ENCODE results near the gene SMU1.
A peak's percentile ranks its signal among the peaks of the same experiment; 100 is the strongest.

Gene SMU1

DNA sequence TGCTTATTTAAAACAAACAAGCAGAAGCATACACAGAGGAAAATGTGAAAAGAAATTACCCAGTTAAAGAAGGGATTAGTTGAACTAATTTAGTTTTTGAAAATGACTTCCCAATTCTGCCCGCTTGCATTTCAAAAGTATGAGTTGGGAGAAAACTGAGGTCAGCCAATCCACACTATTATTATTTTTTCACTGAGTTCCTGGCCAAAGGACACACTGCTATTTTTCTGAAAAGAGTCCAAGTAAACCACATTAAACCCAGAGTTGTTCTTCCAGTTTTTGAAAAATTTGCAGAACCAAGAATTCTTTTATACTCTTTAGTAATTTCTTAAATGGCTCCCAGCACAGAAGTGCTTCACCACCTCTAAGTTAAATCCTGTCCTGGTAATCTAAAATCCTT, 7.5 kb downstream of the SMU1 start:
- no peaks in the 10 kb centered on the region for H3K4me1 ChIP-seq (ENCODE audit: control insufficient read depth, insufficient read depth, low read length)
- no peak overlapping the region for H3K4me3 ChIP-seq (ENCODE audit: low read length)
- no peaks in the 10 kb centered on the region for H3K9me3 ChIP-seq (ENCODE audit: control insufficient read depth, low read length)
- H3K27me3 ChIP-seq (ENCODE audit: control insufficient read depth, insufficient read depth, low read length), result no peaks in the 10 kb centered on the region
- H3K9ac ChIP-seq (ENCODE audit: low read length), result no peak overlapping the region
- peaks cover 7% of the 10 kb centered on the region for H3K36me3 ChIP-seq (ENCODE audit: control insufficient read depth, insufficient read depth, low read length)

DNA sequence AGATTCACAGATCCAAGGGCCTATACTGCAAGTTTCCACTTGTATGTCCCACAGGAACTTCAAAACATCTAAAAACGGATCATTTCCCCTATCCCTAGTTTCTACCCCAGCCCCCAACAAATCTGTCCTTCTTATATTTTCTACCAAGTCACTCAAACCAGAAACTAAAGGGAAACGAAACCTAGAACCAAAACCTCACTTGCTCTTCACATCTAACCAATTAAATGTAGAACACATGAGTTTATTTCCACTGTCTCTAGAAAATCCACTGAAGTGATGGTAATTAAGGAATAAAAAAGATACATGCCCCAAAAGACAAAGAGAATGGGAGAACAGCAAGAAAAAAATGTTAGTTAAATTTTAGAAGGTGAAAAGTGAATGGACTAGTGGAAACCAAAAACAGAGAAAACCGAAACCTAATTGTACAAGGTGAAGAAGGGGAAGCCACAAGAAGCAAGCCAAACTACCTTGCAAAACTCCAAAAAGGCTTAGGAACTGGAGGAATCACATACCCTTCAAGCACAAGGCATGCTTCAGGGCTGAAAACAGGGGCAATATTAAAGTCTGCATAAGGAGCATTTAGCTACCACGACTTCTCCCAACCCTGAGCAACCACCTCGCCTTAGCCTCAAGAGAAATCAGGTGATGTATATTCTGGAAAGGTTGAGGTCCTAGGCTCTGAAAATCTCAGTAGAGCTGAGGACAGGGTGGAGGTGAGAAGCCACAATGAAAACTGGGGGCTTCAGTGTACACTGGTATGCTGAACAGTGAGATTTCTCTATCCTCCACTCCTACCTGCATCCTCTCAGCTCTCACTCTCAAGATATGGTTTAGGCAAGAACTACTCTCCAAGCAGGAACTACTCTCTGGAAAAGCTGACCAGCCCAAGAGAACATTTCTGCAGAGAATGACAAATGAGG, 11.1 kb downstream of the SMU1 start:
- Histone ChIP-seq H3K4me3 (ENCODE audit: low read length) (no peak overlapping the region), H3K27me3 (ENCODE audit: control insufficient read depth, insufficient read depth, low read length) (no peaks in the 10 kb centered on the region), H3K4me1 (ENCODE audit: control insufficient read depth, insufficient read depth, low read length) (no peaks in the 10 kb centered on the region), H3K9ac (ENCODE audit: low read length) (no peak overlapping the region), H3K9me3 (ENCODE audit: control insufficient read depth, low read length) (no peaks in the 10 kb centered on the region), H3K36me3 (ENCODE audit: control insufficient read depth, insufficient read depth, low read length) (peaks cover 14% of the 10 kb centered on the region)

DNA sequence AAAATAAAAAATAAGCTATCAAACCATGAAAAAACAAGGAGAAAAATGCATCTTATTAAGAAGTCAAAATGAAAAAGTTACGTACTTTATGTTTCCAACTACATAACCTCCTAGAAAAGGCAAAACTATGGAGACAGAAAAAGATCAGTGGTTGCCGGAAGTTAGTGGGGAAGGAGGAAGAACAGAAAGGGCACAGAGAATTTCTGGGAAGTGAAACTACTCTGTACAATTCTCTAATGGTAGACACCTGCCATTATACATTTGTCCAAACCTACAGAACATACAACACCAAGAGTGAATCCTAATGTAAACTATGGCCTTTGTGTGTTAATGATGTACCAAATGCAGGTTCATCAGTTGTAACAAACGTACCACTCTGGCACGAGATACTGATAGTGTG, 25.3 kb downstream of the SMU1 start:
- no peak overlapping the region for H3K9ac ChIP-seq (ENCODE audit: low read length)
- no peaks in the 10 kb centered on the region for H3K9me3 ChIP-seq (ENCODE audit: control insufficient read depth, low read length)
- H3K36me3 ChIP-seq (ENCODE audit: control insufficient read depth, insufficient read depth, low read length), result peaks cover 15% of the 10 kb centered on the region
- no peaks in the 10 kb centered on the region for H3K27me3 ChIP-seq (ENCODE audit: control insufficient read depth, insufficient read depth, low read length)
- H3K4me1 ChIP-seq (ENCODE audit: control insufficient read depth, insufficient read depth, low read length), result no peaks in the 10 kb centered on the region
- no peak overlapping the region for H3K4me3 ChIP-seq (ENCODE audit: low read length)

DNA sequence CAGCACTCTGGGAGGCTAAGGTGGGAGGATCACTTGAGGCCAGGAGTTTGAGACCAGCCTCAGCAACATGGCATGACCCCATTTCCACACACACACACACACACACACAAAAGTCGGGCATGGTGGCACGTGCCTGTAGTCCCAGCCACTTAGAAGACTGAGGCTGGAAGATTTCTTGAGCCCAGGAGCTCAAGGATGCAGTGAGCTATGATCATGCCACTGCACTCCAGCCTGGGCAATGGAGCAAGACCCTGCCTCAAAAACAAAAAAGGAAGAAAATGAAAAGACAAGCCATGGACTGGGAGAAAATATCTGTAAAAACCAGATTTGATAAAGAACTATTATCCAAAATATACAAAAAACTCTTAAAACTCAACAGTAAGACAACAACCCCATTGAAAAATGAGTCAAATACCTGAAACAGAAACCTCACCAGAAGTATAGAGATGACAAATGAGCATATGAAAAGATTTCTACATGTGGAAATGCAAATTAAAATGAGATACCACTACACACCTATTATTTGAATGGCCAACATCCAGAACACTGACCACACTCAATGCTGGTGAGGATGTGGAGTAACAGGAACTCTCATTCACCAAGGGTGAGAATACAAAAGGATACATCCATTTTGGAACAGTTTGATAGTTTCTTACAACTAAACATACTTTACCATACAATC, 26.7 kb downstream of the SMU1 start:
- Histone ChIP-seq H3K4me1 (ENCODE audit: control insufficient read depth, insufficient read depth, low read length) (no peaks in the 10 kb centered on the region), H3K4me3 (ENCODE audit: low read length) (no peak overlapping the region), H3K36me3 (ENCODE audit: control insufficient read depth, insufficient read depth, low read length) (peaks cover 6% of the 10 kb centered on the region), H3K9ac (ENCODE audit: low read length) (no peak overlapping the region), H3K27me3 (ENCODE audit: control insufficient read depth, insufficient read depth, low read length) (no peaks in the 10 kb centered on the region), H3K9me3 (ENCODE audit: control insufficient read depth, low read length) (no peaks in the 10 kb centered on the region)

DNA sequence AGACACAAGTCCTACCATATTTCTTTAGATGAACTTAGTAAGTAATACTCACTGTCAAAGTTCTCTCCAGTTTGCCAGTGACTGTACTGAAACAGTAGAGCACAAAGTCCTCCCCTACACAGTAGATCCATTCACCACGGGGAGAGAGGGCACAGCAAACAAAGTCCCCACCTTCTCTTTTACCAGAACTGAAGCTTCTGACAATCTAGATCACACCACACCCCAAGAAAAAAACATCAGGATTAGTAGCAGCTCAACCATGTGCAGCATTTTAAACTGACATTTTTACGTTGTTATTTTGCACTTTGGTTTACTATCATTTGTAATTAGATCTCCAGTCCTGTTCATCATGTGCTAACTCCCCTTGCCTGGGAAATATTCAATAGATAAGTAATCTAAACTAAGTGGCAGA, 28.4 kb downstream of the SMU1 start:
- Histone ChIP-seq H3K4me3 (ENCODE audit: low read length) (no peak overlapping the region), H3K9ac (ENCODE audit: low read length) (no peak overlapping the region), H3K36me3 (ENCODE audit: control insufficient read depth, insufficient read depth, low read length) (no peaks in the 10 kb centered on the region), H3K9me3 (ENCODE audit: control insufficient read depth, low read length) (no peaks in the 10 kb centered on the region), H3K27me3 (ENCODE audit: control insufficient read depth, insufficient read depth, low read length) (no peaks in the 10 kb centered on the region), H3K4me1 (ENCODE audit: control insufficient read depth, insufficient read depth, low read length) (no peaks in the 10 kb centered on the region)

DNA sequence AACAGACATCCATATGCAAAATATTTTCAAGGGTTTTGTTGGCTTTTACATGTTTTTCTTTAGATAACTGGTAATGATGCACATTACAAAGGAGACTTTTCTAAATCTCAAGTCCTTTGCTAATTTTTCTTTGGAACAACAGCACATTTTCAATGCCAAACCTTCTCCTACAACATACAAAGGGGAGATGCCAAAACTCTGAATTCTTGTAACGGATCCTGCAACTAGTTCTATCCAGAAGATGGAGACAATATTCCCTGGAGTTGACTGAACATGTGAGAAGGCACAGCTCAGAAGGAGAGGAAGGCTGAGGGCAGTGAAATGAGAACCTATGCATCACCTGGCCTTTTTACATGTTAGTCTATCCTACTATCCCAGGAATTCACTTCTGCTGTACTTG, 30.4 kb downstream of the SMU1 start:
- no peaks in the 10 kb centered on the region for H3K4me1 ChIP-seq (ENCODE audit: control insufficient read depth, insufficient read depth, low read length)
- H3K36me3 ChIP-seq (ENCODE audit: control insufficient read depth, insufficient read depth, low read length), result no peaks in the 10 kb centered on the region
- no peaks in the 10 kb centered on the region for H3K9me3 ChIP-seq (ENCODE audit: control insufficient read depth, low read length)
- no peak overlapping the region for H3K4me3 ChIP-seq (ENCODE audit: low read length)
- H3K27me3 ChIP-seq (ENCODE audit: control insufficient read depth, insufficient read depth, low read length), result no peaks in the 10 kb centered on the region
- no peak overlapping the region for H3K9ac ChIP-seq (ENCODE audit: low read length)

DNA sequence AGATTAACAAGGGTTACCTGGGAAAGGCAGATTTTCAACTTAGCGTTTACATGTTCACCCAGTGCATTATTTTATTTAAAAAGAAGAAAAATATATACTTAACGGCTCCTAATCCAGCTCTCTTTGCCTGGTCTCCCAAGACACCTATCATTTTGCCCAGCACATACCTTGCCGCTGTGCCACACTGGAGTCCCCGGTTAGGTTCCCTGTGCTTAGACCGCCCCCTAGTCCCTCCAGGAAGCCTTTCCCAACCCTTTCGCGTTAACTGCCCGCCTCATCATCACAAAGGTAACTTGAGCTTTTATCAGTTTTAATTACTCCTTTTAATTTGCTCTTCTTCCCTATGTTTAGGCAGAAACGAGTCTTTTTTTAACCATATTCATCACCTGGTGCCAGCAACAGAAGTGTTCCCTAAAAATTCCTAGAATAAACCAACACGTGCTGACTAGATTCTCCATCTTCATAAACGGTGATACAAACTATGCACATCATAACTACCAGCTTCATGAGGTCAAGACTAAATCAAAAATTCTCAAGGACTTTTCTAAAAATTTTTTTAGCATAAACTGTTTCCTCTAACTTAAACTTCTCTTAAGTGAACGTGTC, 31.7 kb downstream of the SMU1 start:
- Histone ChIP-seq H3K9ac (ENCODE audit: low read length) (peak overlapping the region; percentile 86), H3K4me3 (ENCODE audit: low read length) (peak overlapping the region; percentile 76), H3K4me1 (ENCODE audit: control insufficient read depth, insufficient read depth, low read length) (no peaks in the 10 kb centered on the region), H3K36me3 (ENCODE audit: control insufficient read depth, insufficient read depth, low read length) (no peaks in the 10 kb centered on the region), H3K9me3 (ENCODE audit: control insufficient read depth, low read length) (no peaks in the 10 kb centered on the region), H3K27me3 (ENCODE audit: control insufficient read depth, insufficient read depth, low read length) (no peaks in the 10 kb centered on the region)

DNA sequence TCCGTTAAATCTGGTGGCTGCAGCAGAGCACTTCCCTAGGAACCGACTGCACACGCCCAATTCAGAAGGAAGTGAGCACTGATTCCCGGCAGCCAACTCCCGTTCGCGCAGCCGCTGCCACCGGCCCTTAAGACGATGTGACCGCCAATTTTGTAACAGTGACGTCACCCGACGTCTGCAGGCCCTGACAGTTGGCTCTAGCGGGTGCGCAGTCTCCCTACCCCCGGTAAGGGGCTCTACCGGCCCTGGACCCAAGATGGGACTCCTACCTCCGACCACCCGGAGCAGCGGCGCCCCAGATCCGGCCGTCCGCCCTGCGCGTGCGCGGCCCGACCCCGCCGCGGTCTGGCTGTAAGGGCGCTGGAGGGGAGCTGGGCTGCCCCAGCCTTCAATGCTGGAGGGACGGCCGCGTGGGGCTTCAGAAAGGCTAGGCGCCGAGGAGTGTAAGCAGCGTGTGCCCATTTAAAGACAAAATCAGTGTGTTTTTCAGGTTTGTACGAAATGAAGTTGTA, 32.3 kb downstream of the SMU1 start:
- peak overlapping the region; percentile 86 for H3K9ac ChIP-seq (ENCODE audit: low read length)

DNA sequence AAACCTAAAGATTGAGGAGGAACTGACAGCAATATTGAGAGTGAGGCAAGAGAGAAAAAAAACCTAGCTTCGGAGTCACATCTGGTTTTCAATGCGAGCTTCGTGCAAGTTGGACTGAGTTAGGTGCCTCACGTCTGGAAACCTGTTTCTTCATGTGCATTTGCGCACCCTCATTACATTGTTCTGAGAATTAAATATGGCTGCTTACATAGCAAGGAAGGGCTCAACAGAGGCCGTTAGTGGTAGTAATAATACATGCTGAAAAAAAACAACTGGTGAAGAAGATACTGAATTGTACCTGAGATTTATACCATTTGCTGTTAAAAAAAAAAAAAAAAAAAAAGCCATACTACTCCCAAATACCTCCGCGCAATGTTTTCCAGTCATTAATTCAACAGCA, 32.8 kb downstream of the SMU1 start:
- H3K4me3 ChIP-seq (ENCODE audit: low read length), result no peak overlapping the region
- H3K9me3 ChIP-seq (ENCODE audit: control insufficient read depth, low read length), result no peaks in the 10 kb centered on the region
- H3K36me3 ChIP-seq (ENCODE audit: control insufficient read depth, insufficient read depth, low read length), result peaks cover 4% of the 10 kb centered on the region
- H3K4me1 ChIP-seq (ENCODE audit: control insufficient read depth, insufficient read depth, low read length), result no peaks in the 10 kb centered on the region
- no peaks in the 10 kb centered on the region for H3K27me3 ChIP-seq (ENCODE audit: control insufficient read depth, insufficient read depth, low read length)
- H3K9ac ChIP-seq (ENCODE audit: low read length), result peak overlapping the region; percentile 86

More for the DNA sequence above, 32.3 kb downstream of the SMU1 start:
- H3K9me3 ChIP-seq (ENCODE audit: control insufficient read depth, low read length), result no peaks in the 10 kb centered on the region
- H3K36me3 ChIP-seq (ENCODE audit: control insufficient read depth, insufficient read depth, low read length), result no peaks in the 10 kb centered on the region
- H3K4me1 ChIP-seq (ENCODE audit: control insufficient read depth, insufficient read depth, low read length), result no peaks in the 10 kb centered on the region
- peak overlapping the region; percentile 76 for H3K4me3 ChIP-seq (ENCODE audit: low read length)
- H3K27me3 ChIP-seq (ENCODE audit: control insufficient read depth, insufficient read depth, low read length), result no peaks in the 10 kb centered on the region

DNA sequence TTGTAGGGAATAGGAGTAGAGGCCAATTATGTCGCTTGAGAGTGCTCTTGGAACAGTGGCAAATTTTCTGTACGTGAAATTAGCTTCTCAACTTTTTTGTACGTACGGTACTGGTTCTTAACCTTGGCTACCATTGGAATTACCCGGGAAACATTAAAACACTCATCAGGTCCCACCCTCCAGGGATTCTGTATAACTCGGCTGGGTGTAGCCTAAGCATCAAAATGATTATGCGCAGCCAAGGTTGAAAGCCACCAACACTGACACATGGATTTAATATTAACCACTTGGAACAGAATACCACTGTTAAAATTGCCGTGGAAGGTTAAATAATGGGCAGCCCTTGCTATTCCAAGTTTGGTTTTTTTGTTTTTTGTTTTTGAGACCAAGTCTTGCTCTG, 34.0 kb downstream of the SMU1 start:
- H3K4me1 ChIP-seq (ENCODE audit: control insufficient read depth, insufficient read depth, low read length), result no peaks in the 10 kb centered on the region
- no peaks in the 10 kb centered on the region for H3K9me3 ChIP-seq (ENCODE audit: control insufficient read depth, low read length)
- no peak overlapping the region for H3K4me3 ChIP-seq (ENCODE audit: low read length)
- no peak overlapping the region for H3K9ac ChIP-seq (ENCODE audit: low read length)
- H3K27me3 ChIP-seq (ENCODE audit: control insufficient read depth, insufficient read depth, low read length), result no peaks in the 10 kb centered on the region
- H3K36me3 ChIP-seq (ENCODE audit: control insufficient read depth, insufficient read depth, low read length), result peaks cover 6% of the 10 kb centered on the region

DNA sequence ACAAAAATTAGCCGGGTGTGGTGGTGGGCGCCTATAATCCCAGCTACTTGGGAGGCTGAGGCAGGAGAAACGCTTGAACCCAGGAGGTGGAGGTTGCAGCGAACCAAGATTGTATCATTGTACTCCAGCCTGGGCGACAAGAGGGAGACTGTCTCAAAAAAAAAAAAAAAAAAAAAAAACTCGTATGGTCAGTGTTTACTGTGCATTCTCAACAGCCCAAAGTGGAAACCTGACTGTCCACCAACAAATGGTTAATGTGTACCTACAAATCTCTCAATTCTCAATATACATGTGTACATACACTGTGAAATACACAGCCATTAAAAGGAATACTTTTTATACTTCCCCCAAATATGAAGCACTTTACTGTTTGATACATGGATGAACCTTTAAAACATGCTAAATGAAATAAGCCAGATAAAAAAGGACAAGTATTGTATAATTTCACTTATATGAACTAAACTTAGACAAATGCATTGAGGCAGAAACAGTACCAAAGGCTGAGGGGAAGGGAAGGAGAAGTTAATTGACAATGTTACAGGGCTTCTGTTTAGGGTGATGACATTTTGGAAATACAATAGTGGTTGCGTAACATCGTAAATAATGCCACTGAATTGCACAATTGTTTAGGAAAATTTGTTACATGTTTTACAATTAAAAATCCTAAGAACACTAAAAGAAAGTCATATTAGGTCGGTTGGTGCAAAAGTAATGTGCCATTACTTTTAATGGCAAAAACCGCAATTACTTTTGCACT, 34.9 kb downstream of the SMU1 start:
- H3K36me3 ChIP-seq (ENCODE audit: control insufficient read depth, insufficient read depth, low read length), result peaks cover 11% of the 10 kb centered on the region

More for the DNA sequence above, 34.9 kb downstream of the SMU1 start:
- Histone ChIP-seq H3K27me3 (ENCODE audit: control insufficient read depth, insufficient read depth, low read length) (no peaks in the 10 kb centered on the region), H3K9ac (ENCODE audit: low read length) (no peak overlapping the region), H3K9me3 (ENCODE audit: control insufficient read depth, low read length) (no peaks in the 10 kb centered on the region), H3K4me3 (ENCODE audit: low read length) (no peak overlapping the region), H3K4me1 (ENCODE audit: control insufficient read depth, insufficient read depth, low read length) (no peaks in the 10 kb centered on the region)
